Stimulated activated naive B cell treated with anti-CD40 and anti-IgM and Interleukin-4, amounts not matched to agents 10 μg/mL and 1 μg/mL and 100 μg/mL, for 72 hours (primary cell): Measurements from ENCODE around the gene LY86.
"Not testable (repeated sequence)": the region's sequence is repeated elsewhere in the genome, so short reads cannot be mapped to it uniquely, and the experiment has no call there.

Experiments
- ATAC-seq, 2 donors: fragments of 150-1000 bp; cut with Tn5 transposase; replicated peaks; 2 replicates each; pipeline ENCODE4 v1.10.0; 2021; ENCODE audit warnings: moderate library complexity in 1 of 2
- DNase-seq: peaks from one replicate; pipeline ENCODE4 v3.0.0; 2021
- H3K27ac Mint-ChIP-seq: one replicate; pipeline ENCODE4 v1.8.0; 2022; ENCODE audit warnings: mild to moderate bottlenecking, mixed read lengths
- H3K27me3 Mint-ChIP-seq, 2 donors: one replicate each; pipeline ENCODE4 v1.8.0; 2022; ENCODE audit warnings: mixed read lengths in 2 of 2
- H3K36me3 Mint-ChIP-seq, 2 donors: one replicate each; pipeline ENCODE4 v1.8.0; 2022; ENCODE audit warnings: mixed read lengths in 2 of 2, mild to moderate bottlenecking in 1 of 2
- H3K4me1 Mint-ChIP-seq, 2 donors: one replicate each; pipeline ENCODE4 v1.8.0; 2022; ENCODE audit warnings: mixed read lengths in 2 of 2, mild to moderate bottlenecking in 1 of 2
- H3K4me3 Mint-ChIP-seq, 2 donors: one replicate each; pipeline ENCODE4 v1.8.0; 2022; ENCODE audit warnings: mild to moderate bottlenecking in 2 of 2, mixed read lengths in 2 of 2, moderate library complexity in 1 of 2
- H3K9me3 Mint-ChIP-seq, 2 donors: one replicate each; pipeline ENCODE4 v1.8.0; 2022; ENCODE audit warnings: mixed read lengths in 2 of 2, mild to moderate bottlenecking in 1 of 2

LY86 gene

DNA sequence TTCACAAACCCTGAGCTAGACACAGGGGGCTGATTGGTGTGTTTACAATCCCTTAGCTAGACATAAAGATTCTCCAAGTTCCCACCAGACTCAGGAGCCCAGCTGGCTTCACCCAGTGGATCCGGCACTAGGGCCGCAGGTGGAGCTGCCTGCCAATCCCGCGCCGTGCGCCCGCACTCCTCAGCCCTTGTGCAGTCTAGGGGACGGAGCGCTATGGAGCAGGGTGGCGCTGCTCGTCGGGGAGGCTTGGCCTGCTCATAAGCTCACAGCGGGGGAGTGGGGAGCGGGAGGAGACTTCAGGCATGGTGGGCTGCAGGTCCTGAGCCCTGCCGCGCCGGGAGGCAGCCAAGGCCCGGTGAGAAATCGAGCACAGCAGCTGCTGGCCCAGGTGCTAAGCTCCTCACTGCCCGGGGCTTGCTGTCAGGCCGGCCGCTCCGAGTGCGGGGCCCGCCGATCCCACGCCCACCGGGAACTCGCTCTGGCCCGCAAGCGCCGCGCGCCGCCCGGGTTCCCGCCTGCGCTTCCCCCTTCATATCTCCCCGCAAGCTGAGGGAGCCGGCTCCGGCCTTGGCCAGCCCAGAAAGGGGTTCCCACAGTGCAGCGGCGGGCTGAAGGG lies 24.7 kb downstream of the LY86 start:
- H3K27ac Mint-ChIP-seq, DNase-seq, H3K9me3 Mint-ChIP-seq, H3K4me3 Mint-ChIP-seq, H3K27me3 Mint-ChIP-seq, ATAC-seq: not testable (repeated sequence)
- peaks cover 12 to 30% of the 10 kb centered on the region in 2 donors for H3K36me3 Mint-ChIP-seq
- H3K4me1 Mint-ChIP-seq, result peaks cover 48 to 73% of the 10 kb centered on the region in 2 donors

GRCh38 chr6:6614096-6614982 lies 25.8 kb downstream of the LY86 start:
- H3K36me3 Mint-ChIP-seq, result peaks cover 12 to 27% of the 10 kb centered on the region in 2 donors
- no peak for DNase-seq
- peaks cover 50 to 78% of the 10 kb centered on the region in 2 donors for H3K4me1 Mint-ChIP-seq
- H3K4me3 Mint-ChIP-seq, result peak overlapping the region in 1 of 2 donors; percentile 10
- no peaks in the 10 kb centered on the region for H3K27me3 Mint-ChIP-seq
- peak overlapping the region; percentile 32 for H3K27ac Mint-ChIP-seq
- H3K9me3 Mint-ChIP-seq, result no peaks in the 10 kb centered on the region
- ATAC-seq, result no peak

DNA sequence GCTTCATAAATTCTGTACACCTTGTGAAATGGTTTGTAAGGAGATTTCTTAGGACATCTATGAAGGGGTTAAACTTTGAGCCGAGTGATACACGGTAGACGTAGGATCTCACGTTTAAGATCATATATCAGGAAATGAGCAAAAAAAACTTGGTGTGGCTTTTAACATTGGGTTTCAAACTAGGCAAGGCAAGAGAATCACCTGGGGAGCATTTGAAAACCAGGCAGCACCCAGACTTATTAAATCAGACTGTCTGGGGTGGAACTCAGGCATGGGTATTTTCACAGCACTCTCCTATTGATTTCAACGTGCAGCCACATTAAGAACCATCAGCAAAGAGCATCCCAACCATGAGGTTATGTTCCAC lies 26.4 kb downstream of the LY86 start:
- no peak for ATAC-seq
- H3K4me3 Mint-ChIP-seq, result no peak overlapping the region

DNA sequence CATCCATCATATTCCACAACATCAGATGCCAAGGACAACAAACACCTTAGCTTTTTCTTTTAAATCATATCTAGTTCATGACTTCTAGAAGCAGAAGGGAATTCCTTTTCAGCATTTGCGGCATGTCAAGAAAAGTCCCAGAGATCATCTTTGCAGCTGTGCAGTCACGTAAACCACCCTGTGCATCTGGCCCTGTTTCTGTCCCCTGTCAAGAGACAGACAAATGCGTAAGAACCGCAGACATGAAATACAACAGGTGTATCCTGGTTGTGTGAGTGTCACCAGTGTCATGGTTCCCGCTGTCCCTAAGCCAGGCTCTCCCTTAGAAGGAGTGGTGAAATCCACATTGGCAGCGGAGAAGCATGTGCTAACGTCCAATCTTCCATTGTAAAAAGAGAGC lies 28.1 kb downstream of the LY86 start:
- ATAC-seq, result peak; percentile 94
- peak; percentile 40 for DNase-seq
- Mint-ChIP-seq H3K36me3 (peaks cover 17 to 30% of the 10 kb centered on the region in 2 donors), H3K27ac (peak overlapping the region; percentile 89), H3K4me1 (peaks cover 44 to 75% of the 10 kb centered on the region in 2 donors), H3K27me3 (no peaks in the 10 kb centered on the region), H3K4me3 (peak overlapping the region; percentile 6 to 49), H3K9me3 (no peaks in the 10 kb centered on the region)

More for the DNA sequence above, 26.4 kb downstream of the LY86 start:
- no peak for DNase-seq
- H3K9me3 Mint-ChIP-seq, result no peaks in the 10 kb centered on the region
- H3K36me3 Mint-ChIP-seq, result peaks cover 16 to 27% of the 10 kb centered on the region in 2 donors
- peaks cover 51 to 78% of the 10 kb centered on the region in 2 donors for H3K4me1 Mint-ChIP-seq
- H3K27ac Mint-ChIP-seq, result no peak overlapping the region
- H3K27me3 Mint-ChIP-seq, result no peaks in the 10 kb centered on the region

DNA sequence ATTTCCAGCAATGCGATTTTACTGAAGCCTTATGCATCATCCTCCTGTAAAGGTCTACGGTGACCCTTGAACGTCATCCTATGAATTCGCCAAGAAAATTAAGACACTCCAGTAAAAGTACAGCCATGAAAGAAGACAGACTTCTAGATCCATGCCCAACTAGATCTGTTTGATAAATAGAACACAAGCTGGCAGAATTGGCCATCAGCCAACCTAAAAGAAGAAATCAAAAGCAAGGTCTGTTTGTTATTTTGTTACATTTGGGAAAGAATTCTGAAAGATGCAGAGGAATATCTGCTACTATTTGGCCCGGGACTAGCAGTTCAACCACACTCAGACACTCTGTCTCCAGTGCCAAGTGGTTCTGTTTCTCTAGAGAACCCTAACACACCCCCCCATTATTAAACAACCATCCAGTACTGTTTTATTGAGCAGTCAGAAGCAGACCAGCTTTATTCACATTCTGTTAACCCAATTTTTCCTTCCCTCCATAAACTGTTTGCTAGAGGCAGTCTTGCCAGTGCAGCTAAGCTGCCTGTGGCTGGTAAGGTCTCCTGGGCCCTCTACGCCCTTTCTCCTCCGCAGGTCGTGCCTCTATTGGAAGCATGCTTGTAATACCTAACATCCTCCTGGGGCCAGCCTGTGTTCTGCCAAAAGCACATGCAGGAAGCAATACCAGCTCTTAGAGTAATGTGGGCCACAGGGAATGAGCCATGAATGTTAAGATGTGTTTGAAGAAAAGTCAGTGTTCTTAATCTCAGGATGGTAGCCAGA lies 30.7 kb downstream of the LY86 start:
- Mint-ChIP-seq H3K9me3 (no peaks in the 10 kb centered on the region), H3K4me3 (peak overlapping the region in 1 of 2 donors; percentile 3), H3K27me3 (no peaks in the 10 kb centered on the region), H3K36me3 (peaks cover 12 to 28% of the 10 kb centered on the region in 2 donors), H3K27ac (peak overlapping the region; percentile 47), H3K4me1 (peaks cover 42 to 71% of the 10 kb centered on the region in 2 donors)
- DNase-seq, result no peak
- peak in 1 of 2 donors; percentile 33 for ATAC-seq

DNA sequence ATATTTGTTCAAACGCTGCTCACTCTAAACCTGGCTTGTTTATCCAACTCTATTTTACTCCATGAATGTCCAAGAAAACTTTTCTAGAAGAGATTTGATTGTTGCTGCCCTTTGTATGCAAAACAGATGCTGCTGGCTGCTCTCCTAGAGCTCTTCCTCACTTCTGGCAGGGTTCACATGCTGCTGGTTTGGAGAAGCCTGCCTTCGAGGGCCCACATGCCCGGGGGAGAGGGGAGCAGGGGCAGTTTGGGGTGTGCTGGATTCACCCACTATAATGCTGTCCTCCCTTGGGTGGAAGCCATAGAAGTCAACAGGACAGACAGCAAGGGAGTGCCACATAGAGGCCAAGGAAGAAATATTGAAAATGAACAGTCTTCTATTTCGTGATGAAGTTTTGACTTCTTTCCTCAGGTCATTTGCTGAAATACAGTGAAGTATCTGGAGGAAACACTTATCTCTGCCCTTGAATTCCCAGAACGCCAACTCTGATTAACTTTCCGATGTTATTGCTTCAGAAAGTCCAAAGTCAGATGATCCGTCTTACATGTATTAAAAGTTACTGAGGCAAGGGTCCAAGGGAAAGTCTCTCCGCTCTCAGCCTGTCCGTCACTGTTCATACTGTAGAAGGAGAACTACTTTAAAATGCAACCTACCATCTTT lies 32.4 kb downstream of the LY86 start:
- Mint-ChIP-seq H3K4me1 (peaks cover 39 to 65% of the 10 kb centered on the region in 2 donors), H3K36me3 (peaks cover 16 to 31% of the 10 kb centered on the region in 2 donors), H3K27ac (no peak overlapping the region), H3K27me3 (no peaks in the 10 kb centered on the region), H3K9me3 (no peaks in the 10 kb centered on the region), H3K4me3 (no peak overlapping the region)
- no peak for DNase-seq
- ATAC-seq, result no peak

DNA sequence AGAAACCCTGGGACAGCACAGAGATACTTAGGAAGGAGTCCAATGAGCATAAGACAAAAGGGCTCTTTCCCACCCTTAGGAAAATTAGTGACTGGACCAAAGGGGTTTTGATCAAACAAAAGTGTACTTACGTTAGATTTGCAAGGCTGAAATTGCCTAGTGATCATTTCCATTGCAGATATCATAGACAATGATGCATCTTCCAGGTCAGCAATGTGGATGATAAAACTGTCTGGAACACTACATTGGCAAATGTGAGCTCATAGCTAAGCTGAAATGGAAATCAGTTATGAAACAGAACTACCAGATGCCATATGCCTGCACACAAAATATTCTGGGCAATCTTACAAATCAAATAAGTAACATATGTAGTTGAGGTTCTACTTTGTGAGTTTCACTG lies 34.0 kb downstream of the LY86 start:
- no peaks in the 10 kb centered on the region for H3K9me3 Mint-ChIP-seq
- peaks cover 20 to 36% of the 10 kb centered on the region in 2 donors for H3K36me3 Mint-ChIP-seq
- no peak overlapping the region for H3K27ac Mint-ChIP-seq
- H3K4me1 Mint-ChIP-seq, result peaks cover 30 to 51% of the 10 kb centered on the region in 2 donors
- H3K4me3 Mint-ChIP-seq, result no peak overlapping the region
- H3K27me3 Mint-ChIP-seq, result no peaks in the 10 kb centered on the region
- ATAC-seq, result no peak
- no peak for DNase-seq

GRCh38 chr6:6623553-6623952 lies 35.0 kb downstream of the LY86 start:
- no peak for DNase-seq
- Mint-ChIP-seq H3K36me3 (peaks cover 22 to 41% of the 10 kb centered on the region in 2 donors), H3K4me3 (no peak overlapping the region), H3K27me3 (no peaks in the 10 kb centered on the region), H3K27ac (no peak overlapping the region), H3K9me3 (no peaks in the 10 kb centered on the region), H3K4me1 (peaks cover 28 to 50% of the 10 kb centered on the region in 2 donors)
- ATAC-seq, result no peak

DNA sequence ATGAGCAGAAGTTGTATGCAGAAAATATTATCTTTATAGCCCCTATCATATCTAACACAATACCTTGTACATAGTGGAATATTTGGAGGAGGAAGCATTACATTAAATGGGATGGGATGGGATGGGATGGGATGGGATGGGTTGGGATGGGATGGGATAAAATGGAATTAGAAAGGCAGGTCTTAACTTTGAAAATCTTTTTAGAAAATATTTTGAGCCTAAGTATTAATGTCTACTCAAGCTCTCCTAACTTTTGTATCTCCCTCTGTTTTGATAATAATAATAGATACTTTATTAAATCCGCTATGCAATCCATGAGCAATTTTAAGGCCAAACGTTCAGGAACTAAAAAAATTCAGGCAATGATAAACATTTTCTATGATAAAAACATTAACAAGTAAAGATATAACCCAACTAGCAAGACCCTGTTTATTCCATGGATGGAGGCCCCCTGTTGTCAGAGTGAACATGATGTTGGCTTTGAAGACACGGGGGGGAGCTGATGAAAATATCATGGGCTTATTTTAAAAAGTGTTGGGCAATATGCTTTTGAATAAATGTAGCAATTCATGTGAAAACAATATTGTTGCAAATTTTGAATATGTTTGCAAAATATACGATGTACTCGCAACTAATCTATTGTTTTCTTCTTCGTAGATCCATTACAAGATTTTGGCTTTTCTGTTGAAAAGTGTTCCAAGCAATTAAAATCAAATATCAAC lies 35.9 kb downstream of the LY86 start:
- no peak overlapping the region for H3K27ac Mint-ChIP-seq
- no peaks in the 10 kb centered on the region for H3K27me3 Mint-ChIP-seq
- H3K36me3 Mint-ChIP-seq, result peaks cover 22 to 42% of the 10 kb centered on the region in 2 donors
- DNase-seq (no peak), ATAC-seq (no peak)
- no peak overlapping the region for H3K4me3 Mint-ChIP-seq
- no peaks in the 10 kb centered on the region for H3K9me3 Mint-ChIP-seq
- H3K4me1 Mint-ChIP-seq, result peaks cover 22 to 41% of the 10 kb centered on the region in 2 donors

GRCh38 chr6:6626187-6626586 lies 37.7 kb downstream of the LY86 start:
- no peak for DNase-seq
- H3K4me3 Mint-ChIP-seq, result no peak overlapping the region
- no peaks in the 10 kb centered on the region for H3K9me3 Mint-ChIP-seq
- H3K36me3 Mint-ChIP-seq, result peaks cover 17 to 44% of the 10 kb centered on the region in 2 donors
- ATAC-seq, result no peak
- H3K27ac Mint-ChIP-seq, result no peak overlapping the region
- H3K27me3 Mint-ChIP-seq, result no peaks in the 10 kb centered on the region
- peaks cover 13 to 27% of the 10 kb centered on the region in 2 donors for H3K4me1 Mint-ChIP-seq

DNA sequence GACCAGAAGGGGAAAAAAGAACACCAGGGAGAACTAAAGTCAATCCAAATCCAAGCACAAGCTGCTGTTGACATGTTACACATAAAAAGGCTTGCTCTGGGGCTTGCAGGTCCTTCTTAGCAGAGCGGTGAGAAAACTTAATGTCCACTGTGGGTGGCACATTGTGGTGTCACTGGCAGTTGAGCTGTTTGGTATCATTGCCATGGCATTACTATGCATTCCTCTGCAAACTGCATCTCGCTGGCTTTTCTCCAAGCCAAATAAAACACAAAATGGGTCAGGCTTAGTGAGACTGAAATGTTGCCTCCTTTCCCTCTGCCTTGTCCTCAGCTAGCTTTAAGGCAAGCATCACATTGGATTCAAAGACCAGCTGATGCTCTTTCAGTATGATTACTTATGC lies 40.9 kb downstream of the LY86 start:
- Mint-ChIP-seq H3K4me1 (peaks cover 15 to 22% of the 10 kb centered on the region in 2 donors), H3K27ac (no peak overlapping the region), H3K4me3 (no peak overlapping the region), H3K9me3 (no peaks in the 10 kb centered on the region), H3K27me3 (no peaks in the 10 kb centered on the region), H3K36me3 (peaks cover 19 to 41% of the 10 kb centered on the region in 2 donors)
- DNase-seq (no peak), ATAC-seq (no peak)

- Mint-ChIP-seq H3K4me1 (peaks cover 21 to 30% of the 10 kb centered on the region in 2 donors), H3K9me3 (no peaks in the 10 kb centered on the region), H3K27me3 (no peaks in the 10 kb centered on the region), H3K27ac (no peak overlapping the region), H3K4me3 (no peak overlapping the region), H3K36me3 (peaks cover 11 to 34% of the 10 kb centered on the region in 2 donors)
- ATAC-seq (no peak), DNase-seq (no peak)
These were observed 42.5 kb downstream of the LY86 start for GRCh38 chr6:6631053-6631452.

DNA sequence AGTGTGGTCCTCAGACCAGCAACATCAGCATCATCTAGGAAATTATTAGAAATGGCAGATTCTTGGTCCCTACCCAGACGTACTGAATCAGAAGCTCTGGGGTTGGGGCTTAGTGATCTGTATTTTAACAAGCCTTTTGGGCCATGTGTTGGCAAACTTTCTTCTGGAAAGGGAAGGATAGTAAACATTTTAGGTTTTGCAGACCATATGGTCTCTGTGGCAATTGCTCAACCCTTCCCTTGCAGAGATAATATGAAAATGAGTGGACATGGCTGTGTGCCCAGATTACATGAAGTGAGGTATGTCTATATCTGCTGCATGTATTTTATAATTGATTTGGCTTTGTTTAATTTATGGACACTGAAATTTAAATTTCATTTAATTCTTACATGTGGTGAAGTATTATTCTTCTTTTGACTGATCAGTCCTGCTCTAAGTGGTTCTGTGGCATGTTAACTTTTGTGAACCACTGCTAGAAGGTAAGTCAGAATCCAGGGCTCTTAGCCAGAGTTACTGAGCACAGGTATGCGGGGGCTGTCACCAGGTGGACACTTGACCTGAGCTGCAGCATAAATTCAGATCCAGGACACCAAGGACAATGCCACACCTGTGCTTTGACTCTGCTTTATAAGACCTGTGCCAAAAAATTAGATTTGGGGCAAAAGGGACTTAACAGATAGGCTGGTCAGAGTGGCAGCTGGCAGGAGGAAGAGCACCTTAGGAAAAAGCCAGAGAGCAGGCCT lies 43.2 kb downstream of the LY86 start:
- DNase-seq (no peak), ATAC-seq (no peak)
- Mint-ChIP-seq H3K4me1 (peaks cover 28 to 37% of the 10 kb centered on the region in 2 donors), H3K27ac (no peak overlapping the region), H3K9me3 (no peaks in the 10 kb centered on the region), H3K36me3 (peaks cover 12 to 29% of the 10 kb centered on the region in 2 donors), H3K4me3 (no peak overlapping the region), H3K27me3 (no peaks in the 10 kb centered on the region)
